NCI-H524 treated with DMSO at 0.1 percent for 48 hours (cell line): ENCODE measurements around the gene GNAT1.
"Not testable (repeated sequence)": the region's sequence is repeated elsewhere in the genome, so short reads cannot be mapped to it uniquely, and the experiment has no call there.

ENCODE experiments used
- DNase-seq: peaks from one replicate; lab custom pipeline; 2025; lab: John Stamatoyannopoulos, UW

The GNAT1 gene

DNA sequence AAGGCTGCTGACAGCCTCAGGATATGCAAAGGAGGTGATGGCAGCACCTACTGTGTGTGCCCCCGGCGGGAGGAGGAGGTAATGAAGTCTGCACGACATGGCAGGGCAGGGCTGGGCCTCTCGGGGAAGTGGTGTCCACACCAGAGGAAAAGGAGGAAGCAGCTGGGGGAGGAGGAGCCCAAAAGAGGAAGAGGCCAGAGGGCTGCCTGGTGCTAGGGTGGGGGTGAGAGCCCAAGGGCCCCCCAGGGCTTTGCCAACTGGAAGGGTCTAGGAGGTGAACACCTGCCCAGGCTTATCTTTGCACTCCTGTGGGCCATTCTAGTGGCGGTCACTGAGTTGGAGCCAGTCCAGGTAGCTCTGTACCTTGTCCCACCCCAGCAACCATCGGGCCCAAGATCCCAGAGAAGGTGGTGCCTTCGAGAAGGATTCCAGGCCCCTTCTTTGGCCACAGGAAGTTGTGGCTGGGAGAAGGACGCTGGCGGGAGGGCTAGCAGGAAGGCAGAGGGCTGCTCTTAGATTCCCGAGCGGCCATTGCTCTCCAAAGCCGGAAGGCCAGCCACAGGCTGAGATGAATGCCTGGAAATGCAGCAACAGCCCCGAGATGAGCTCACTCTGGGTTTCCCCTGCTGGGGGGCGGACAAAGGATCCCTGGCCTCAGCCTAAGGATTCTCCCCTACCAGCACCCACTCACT is 51.6 kb downstream of the GNAT1 start:
- DNase-seq: no peak

DNA sequence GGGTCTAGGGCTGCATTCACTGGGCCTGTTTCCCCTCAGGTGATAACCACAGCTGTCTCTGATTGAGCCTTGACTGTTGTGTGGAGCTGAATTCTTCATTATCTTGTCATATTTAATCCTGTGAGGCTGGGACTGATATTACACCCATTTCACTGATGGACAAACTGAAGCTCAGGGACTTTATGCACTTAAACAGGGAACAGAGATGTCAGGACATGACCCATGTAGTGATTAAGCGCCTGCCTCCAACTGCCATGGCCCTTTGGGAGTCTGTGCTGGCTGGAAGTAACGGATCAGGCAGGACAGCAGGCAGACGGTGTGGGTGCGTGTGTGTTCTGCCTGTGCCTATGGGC is 52.1 kb downstream of the GNAT1 start:
- no peak for DNase-seq

DNA sequence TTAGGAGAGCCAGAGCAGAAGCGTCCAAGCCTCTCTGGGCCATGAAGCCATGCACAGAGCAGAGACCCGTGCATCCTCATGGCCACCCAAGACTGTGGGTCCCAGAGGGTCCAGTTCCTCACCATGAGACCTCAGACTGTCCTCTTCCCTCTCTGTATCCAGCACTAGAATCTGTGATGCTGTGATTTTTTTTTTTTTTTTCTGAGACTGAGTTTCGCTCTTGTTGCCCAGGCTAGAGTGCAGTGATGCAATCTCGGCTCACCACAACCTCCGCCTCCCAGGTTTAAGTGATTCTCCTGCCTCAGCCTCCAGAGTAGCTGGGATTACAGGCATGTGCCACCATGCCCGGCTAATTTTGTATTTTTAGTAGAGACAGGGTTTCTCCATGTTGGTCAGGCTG is 53.4 kb downstream of the GNAT1 start:
- DNase-seq: not testable (repeated sequence)

DNA sequence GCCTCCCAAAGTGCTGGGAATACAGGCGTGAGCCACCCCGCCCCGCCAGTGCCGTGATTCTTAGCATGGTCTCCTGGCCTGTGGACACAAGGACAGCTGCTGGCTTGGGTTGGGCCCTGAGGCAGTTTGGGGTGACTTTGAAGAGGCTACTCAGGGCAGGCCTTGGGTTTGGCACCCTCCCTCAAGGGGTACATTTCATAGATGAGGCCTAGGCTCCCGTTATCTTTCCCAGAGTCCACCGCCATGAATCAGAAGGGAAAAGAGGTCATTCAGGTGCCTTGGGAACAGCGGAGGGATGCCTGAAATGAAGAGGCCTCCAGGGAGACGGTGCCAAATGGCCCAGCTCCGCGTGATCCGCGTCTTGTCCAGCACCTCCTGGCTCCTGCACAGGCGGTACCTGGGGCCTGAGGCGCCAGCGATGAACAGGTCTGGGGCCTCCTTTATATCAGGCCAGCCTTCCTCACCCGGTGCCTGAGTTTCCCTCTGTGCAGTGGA is 53.9 kb downstream of the GNAT1 start:
- DNase-seq: no peak

DNA sequence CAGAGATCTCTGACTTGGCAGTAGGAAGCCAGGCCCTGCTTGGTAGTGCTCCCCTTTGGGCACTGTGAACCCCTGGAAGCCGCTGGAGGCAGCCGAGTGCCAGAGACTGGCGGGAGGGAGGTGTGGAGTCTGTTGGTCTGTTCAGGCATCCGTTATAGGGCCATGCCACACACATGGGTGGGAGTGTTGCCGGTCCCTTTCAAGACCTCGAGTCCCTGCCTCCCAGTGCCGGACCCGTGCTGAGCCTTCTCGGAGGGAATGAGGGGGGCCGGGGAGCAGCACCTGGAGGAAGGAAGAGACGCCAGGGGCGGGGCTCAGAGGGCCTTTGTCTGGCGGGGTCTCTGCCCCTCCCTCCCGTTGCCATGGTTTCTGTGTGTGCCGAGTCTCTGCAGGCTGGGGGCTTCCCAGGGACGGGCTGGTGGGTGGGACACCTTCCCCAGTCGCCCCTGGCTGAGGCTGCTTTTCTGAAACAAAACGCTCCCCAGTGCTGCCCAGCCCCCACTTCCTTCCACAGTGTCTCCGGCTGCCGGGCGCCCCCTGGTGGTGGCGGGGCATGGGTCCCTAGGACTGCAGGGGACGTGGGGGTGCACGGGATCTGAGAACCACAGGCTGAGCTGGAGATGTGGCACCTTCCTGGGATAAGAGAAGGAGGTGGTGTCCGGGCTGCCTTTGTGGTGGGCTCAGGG is 54.6 kb downstream of the GNAT1 start:
- no peak for DNase-seq

DNA sequence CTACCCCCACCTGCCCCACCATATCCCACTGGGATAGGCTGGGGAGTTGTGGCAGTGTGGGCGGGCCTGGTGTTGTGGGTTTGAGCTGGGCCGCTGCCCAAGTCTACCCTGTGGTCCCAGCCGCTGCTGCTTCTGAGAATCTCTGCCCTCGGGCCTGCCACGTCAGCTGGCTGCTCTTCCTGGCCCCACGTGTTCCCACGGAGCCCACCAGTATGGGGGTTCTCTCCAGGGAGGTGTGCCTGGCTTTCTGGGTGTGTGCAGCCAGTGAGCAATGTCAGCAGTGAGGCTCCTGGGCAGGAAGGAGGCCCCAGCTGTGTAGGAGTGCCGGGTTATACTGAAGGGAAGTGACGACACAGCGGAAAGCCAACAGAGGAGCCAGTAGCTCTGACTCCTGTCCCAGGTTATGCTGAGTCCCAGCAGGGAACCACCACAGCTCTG is 55.1 kb downstream of the GNAT1 start:
- no peak for DNase-seq
